ENCODE results near the gene ZNF445. TPM values are rescaled to one million over a fixed set of nuclear protein-coding genes. Genes with fewer than 3 reads are reported as not detected.
"Not testable (repeated sequence)": the region's sequence is repeated elsewhere in the genome, so short reads cannot be mapped to it uniquely, and the experiment has no call there.

ZNF445 gene
- total RNA-seq, 2 experiments from 2014 or later: 16.6 to 18.7 TPM

DNA sequence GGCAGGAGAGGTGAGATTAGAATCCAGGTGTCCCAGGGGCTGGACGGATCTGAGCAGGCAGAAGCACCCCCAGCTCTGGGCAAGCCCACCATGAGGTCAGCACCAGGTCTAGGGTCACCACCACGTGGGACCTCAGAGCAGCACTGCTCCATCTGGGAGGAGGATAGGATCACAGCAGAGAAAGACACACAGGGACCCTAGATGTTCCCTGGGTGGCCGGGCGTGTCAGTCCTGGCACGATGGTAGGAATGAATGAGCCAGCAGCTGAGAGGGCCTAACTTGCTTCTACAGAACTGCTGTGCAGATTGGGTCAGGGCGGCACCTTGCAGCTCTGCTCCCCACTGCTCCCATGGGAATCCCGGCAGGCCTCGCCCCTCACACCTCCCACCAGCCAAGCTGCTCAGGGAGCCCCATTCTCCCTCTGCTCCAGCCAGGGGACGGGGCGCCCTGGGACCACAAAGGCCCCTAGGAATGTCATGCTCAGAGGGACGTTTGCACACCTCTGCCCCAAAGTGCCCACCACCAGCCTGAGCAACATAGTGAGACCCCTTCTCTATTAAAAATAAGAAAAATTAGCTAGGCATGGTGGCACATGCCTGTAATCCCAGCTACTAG, 66.3 kb downstream of the ZNF445 start:
- POLR2A ChIA-PET: no interaction called here

DNA sequence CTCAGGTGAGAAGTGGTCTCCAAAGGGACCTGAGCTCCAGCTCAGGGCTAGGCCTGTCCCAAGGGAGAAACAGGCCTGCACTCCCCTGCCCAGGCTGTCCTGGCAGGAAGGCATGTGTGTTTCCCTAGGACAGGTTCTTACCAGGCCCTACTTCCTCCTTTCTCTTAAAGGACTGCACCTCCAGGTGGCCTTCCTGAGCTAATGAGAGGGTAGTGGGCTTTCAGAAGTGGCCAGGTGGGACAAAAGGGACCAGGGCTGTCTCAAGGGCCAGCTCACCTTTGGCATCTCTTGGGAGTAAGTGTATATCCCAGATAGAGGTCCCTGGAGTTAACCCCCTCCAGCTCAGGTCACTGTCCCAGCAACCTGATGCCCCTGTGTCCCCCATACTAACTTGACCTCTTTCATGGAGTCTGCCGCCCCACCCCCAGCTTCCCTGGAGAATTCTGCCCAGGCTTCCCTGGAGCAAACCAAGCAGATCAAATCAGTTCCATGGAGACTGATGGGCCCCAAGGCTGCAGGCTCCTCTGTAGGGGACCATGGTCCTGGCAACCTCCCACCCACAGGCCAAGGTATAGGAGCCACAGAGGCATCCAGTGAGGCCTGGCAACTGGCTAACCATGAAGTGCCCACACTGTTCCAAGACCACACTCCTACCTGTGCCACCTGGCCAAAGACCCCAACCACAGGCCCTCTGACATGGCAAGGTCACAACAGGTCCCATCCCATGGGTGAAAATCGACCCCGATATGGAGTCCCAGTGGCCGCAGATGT, 67.6 kb downstream of the ZNF445 start:
- Mint-ChIP-seq H3K4me3 (no peak overlapping the region), H3K4me1 (ENCODE audit: low read depth) (no peaks in the 10 kb centered on the region), H3K36me3 (no peaks in the 10 kb centered on the region), H3K9me3 (no peaks in the 10 kb centered on the region), H3K27ac (no peak overlapping the region), H3K27me3 (no peaks in the 10 kb centered on the region)
- ChIA-PET POLR2A (no interaction called here), CTCF (no interaction called here)
- intact Hi-C loops (cut with micrococcal nuclease): no loop called here
- no peak for DNase-seq

More for the DNA sequence above, 66.3 kb downstream of the ZNF445 start:
- intact Hi-C loops (cut with micrococcal nuclease): no loop called here
- Mint-ChIP-seq H3K4me3 (no peak overlapping the region), H3K27me3 (no peaks in the 10 kb centered on the region), H3K4me1 (ENCODE audit: low read depth) (no peaks in the 10 kb centered on the region), H3K36me3 (no peaks in the 10 kb centered on the region), H3K27ac (no peak overlapping the region), H3K9me3 (no peaks in the 10 kb centered on the region)
- CTCF ChIA-PET: no interaction called here
- DNase-seq: no peak

DNA sequence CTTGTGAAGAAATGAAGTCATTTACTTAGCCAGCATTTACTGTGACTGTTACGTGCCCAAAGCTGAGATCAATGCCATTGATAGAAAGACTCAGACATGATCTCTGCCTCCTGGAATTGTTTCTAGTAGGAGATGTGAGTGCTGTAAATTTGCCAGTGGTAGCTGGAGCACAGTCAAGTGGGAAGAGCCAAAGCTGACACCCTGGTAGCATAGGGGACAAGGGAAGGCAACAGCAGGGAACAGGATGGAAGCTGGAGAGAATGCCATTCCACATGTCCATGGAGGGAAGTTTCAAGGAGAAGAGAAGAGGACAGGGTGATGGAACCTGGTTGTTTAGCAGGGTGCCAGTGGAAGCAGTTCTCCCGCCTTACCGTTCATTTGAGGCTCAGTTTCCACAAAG, 74.9 kb downstream of the ZNF445 start:
- DNase-seq: no peak
- ChIA-PET CTCF (no interaction called here), POLR2A (no interaction called here)
- Mint-ChIP-seq H3K27me3 (no peaks in the 10 kb centered on the region), H3K9me3 (no peaks in the 10 kb centered on the region), H3K4me1 (ENCODE audit: low read depth) (no peaks in the 10 kb centered on the region), H3K4me3 (no peak overlapping the region), H3K27ac (no peak overlapping the region), H3K36me3 (peaks cover 4% of the 10 kb centered on the region)
- intact Hi-C loops (cut with micrococcal nuclease): no loop called here

- Mint-ChIP-seq H3K9me3 (no peaks in the 10 kb centered on the region), H3K27me3 (no peaks in the 10 kb centered on the region), H3K4me1 (ENCODE audit: low read depth) (no peaks in the 10 kb centered on the region), H3K36me3 (peaks cover 7% of the 10 kb centered on the region), H3K4me3 (no peak overlapping the region), H3K27ac (no peak overlapping the region)
- no peak for DNase-seq
- ChIA-PET POLR2A (no interaction called here), CTCF (no interaction called here)
- intact Hi-C loops (cut with micrococcal nuclease): no loop called here
Measured at GRCh38 chr3:44400771-44401170, 76.7 kb downstream of the ZNF445 start.

- H3K36me3 Mint-ChIP-seq: peaks cover 7% of the 10 kb centered on the region
- H3K27ac Mint-ChIP-seq: no peak overlapping the region
- no peak for DNase-seq
- H3K9me3 Mint-ChIP-seq: no peaks in the 10 kb centered on the region
- no peak overlapping the region for H3K4me3 Mint-ChIP-seq
- H3K4me1 Mint-ChIP-seq (ENCODE audit: low read depth): no peaks in the 10 kb centered on the region
- intact Hi-C loops (cut with micrococcal nuclease): no loop called here
- CTCF ChIA-PET: no interaction called here
- POLR2A ChIA-PET: no interaction called here
- H3K27me3 Mint-ChIP-seq: no peaks in the 10 kb centered on the region
Measured at GRCh38 chr3:44398853-44399252, 78.6 kb downstream of the ZNF445 start.

DNA sequence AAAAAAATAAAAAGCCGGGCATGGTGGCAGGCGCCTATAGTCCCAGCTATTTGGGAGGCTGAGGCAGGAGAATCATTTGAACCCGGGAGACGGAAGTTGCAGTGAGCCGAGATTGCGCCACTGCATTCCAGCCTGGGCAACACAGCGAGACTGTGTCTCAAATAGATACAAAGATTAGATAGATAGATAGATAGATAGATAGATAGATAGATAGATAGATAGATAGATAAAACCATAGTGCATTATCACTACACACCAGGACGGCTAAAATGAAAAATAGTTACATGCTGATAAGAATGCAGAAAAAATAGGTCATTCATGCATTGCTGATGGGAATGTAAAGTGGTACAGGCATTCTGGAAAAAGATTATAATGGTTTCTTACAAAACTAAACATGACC, 79.2 kb downstream of the ZNF445 start:
- H3K27me3 Mint-ChIP-seq; H3K4me1 Mint-ChIP-seq (ENCODE audit: low read depth); POLR2A ChIA-PET; CTCF ChIA-PET; H3K4me3 Mint-ChIP-seq; H3K9me3 Mint-ChIP-seq; DNase-seq; H3K27ac Mint-ChIP-seq; intact Hi-C loops (cut with micrococcal nuclease); H3K36me3 Mint-ChIP-seq: not testable (repeated sequence)

DNA sequence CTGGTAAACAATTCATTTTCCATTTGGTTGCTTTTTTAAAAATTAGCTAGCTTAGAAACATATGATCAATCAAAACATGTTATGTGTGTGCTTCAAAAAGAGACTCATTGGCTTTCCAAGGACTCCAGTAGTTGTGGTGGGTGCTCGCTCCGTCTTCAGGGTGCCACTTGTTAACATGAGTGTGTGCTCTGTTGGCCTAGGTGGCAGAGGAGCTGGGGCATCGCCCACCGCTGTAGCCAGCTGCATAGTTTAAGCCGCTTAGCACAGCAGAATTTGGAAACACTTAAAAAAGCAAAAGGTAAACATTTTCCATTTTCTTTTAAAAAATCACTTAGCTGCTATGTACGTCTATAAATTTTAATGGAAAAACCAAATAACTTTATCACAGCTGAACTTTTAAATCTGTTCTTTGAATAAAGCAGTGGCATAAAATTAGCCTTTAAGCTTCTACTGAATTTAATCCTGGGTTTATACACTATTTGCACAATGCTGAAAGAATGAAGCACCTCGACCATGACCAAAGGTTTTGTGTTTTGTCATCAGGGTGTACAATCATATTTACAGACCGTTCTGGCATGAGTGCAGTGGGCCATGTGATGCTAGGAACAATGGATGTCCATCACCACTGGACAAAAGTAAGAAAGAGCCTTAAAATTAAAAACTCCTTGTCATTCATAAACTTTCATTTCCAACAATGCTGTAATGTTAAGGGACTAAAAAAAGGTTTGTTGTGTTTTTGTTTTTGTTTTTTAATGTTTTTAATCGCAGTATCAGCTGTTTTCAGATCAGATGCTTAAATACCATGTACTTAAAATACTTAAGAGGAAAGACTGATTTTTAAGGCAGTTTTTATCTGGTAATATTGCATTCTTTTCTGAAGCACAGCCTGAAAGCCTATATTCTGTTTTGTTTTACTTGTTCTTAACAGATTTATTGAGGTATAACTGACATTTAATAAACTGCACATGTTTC, 81.0 kb downstream of the ZNF445 start:
- Mint-ChIP-seq H3K4me3 (no peak overlapping the region), H3K27ac (no peak overlapping the region), H3K36me3 (peaks cover 7% of the 10 kb centered on the region), H3K27me3 (no peaks in the 10 kb centered on the region), H3K9me3 (peaks cover 2% of the 10 kb centered on the region), H3K4me1 (ENCODE audit: low read depth) (no peaks in the 10 kb centered on the region)
- CTCF ChIA-PET: no interaction called here
- no peak for DNase-seq
- intact Hi-C loops (cut with micrococcal nuclease): no loop called here
- POLR2A ChIA-PET: no interaction called here

DNA sequence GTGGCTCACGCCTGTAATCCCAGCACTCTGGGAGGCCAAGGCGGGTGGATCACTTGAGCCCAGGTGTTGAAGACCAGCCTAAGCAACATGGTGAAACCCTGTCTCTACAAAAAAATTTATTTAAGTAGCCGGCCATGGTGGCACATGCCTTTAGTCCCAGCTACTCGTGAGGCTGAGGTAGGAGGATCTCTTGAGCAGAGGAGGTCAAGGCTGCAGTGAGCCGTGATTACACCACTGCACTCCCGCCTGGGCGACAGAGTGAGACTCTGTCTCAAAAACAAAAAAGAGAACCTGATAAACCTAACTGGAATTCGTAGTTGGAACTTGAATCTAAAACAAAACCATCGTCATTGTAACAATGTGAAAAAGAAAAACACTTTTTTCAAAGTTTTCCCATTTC, 81.8 kb downstream of the ZNF445 start:
- intact Hi-C loops (cut with micrococcal nuclease): no loop called here
- Mint-ChIP-seq H3K27me3 (no peaks in the 10 kb centered on the region), H3K27ac (no peak overlapping the region), H3K9me3 (peaks cover 2% of the 10 kb centered on the region), H3K36me3 (peaks cover 5% of the 10 kb centered on the region), H3K4me1 (ENCODE audit: low read depth) (no peaks in the 10 kb centered on the region), H3K4me3 (no peak overlapping the region)
- ChIA-PET POLR2A (no interaction called here), CTCF (no interaction called here)
- DNase-seq: no peak

DNA sequence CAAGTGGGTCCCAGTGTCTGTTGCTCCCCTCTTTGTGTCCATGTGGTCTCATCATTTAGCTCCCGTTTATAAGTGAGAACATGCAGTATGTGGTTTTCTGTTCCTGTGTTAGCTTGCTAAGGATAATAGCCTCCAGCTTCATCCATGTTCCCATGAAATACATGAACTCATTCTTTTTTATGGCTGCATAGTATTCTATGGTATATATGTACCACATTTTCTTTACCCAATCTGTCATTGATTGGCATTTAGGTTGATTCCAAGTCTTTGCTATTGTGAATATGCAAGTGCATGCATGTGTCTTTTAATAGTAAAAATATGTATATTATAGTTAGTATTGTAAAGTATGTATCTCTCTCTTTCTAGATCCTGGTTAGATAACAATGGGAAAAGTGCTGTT, 85.0 kb downstream of the ZNF445 start:
- Mint-ChIP-seq H3K9me3 (peaks cover 4% of the 10 kb centered on the region), H3K36me3 (peaks cover 7% of the 10 kb centered on the region), H3K27me3 (no peaks in the 10 kb centered on the region), H3K4me1 (ENCODE audit: low read depth) (no peaks in the 10 kb centered on the region), H3K27ac (no peak overlapping the region), H3K4me3 (no peak overlapping the region)
- DNase-seq: no peak
- ChIA-PET CTCF (no interaction called here), POLR2A (no interaction called here)
- intact Hi-C loops (cut with micrococcal nuclease): no loop called here

GRCh38 chr3:44387404-44387803, 90.1 kb downstream of the ZNF445 start:
- Mint-ChIP-seq H3K27me3 (no peaks in the 10 kb centered on the region), H3K27ac (no peak overlapping the region), H3K4me1 (ENCODE audit: low read depth) (no peaks in the 10 kb centered on the region), H3K36me3 (peaks cover 7% of the 10 kb centered on the region), H3K4me3 (no peak overlapping the region), H3K9me3 (peaks cover 18% of the 10 kb centered on the region)
- intact Hi-C loops (cut with micrococcal nuclease): no loop called here
- POLR2A ChIA-PET: no interaction called here
- CTCF ChIA-PET: no interaction called here
- DNase-seq: no peak
